NB4 (cell line): ENCODE results near the gene CPLX1.

Experiments used
- DNase-seq: peaks from one replicate; pipeline ENCODE4 v3.0.0; 2010; ENCODE audit warnings: low read depth
- H3K4me3 ChIP-seq: one replicate; pipeline ENCODE4 v1.5.1; 2011; ENCODE audit warnings: mild to moderate bottlenecking, low read depth, low read length, moderate library complexity
- MYC ChIP-seq: IDR thresholded peaks from 2 replicates; pipeline ENCODE4 v1.6.1; 2011; ENCODE audit warnings: low read depth, low read length
- POLR2A ChIP-seq: IDR thresholded peaks from 2 replicates; pipeline ENCODE4 v1.6.1; 2011; ENCODE audit warnings: mild to moderate bottlenecking; ENCODE audit not compliant: insufficient read length; ENCODE audit errors: extremely low read depth
- TF ChIP-seq, protein P1 (sequence below): IDR thresholded peaks from 2 replicates; pipeline ENCODE4 v1.6.1; 2011; ENCODE audit warnings: low read depth, low read length
- TF ChIP-seq, protein P2 (sequence below): IDR thresholded peaks from one replicate; pipeline ENCODE4 v1.5.1; 2012; ENCODE audit warnings: low read depth, low read length

The CPLX1 gene

GRCh38 chr4:773214-773613 lies 52.7 kb downstream of the CPLX1 start:
- DNase-seq = no peak
- TF ChIP-seq POLR2A = no peak
- TF ChIP-seq, protein P1, sequence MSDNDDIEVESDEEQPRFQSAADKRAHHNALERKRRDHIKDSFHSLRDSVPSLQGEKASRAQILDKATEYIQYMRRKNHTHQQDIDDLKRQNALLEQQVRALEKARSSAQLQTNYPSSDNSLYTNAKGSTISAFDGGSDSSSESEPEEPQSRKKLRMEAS = no peak
- TF ChIP-seq, protein P2, sequence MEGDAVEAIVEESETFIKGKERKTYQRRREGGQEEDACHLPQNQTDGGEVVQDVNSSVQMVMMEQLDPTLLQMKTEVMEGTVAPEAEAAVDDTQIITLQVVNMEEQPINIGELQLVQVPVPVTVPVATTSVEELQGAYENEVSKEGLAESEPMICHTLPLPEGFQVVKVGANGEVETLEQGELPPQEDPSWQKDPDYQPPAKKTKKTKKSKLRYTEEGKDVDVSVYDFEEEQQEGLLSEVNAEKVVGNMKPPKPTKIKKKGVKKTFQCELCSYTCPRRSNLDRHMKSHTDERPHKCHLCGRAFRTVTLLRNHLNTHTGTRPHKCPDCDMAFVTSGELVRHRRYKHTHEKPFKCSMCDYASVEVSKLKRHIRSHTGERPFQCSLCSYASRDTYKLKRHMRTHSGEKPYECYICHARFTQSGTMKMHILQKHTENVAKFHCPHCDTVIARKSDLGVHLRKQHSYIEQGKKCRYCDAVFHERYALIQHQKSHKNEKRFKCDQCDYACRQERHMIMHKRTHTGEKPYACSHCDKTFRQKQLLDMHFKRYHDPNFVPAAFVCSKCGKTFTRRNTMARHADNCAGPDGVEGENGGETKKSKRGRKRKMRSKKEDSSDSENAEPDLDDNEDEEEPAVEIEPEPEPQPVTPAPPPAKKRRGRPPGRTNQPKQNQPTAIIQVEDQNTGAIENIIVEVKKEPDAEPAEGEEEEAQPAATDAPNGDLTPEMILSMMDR = no peak
- no peak for TF ChIP-seq MYC
- H3K4me3 ChIP-seq = no peak overlapping the region

DNA sequence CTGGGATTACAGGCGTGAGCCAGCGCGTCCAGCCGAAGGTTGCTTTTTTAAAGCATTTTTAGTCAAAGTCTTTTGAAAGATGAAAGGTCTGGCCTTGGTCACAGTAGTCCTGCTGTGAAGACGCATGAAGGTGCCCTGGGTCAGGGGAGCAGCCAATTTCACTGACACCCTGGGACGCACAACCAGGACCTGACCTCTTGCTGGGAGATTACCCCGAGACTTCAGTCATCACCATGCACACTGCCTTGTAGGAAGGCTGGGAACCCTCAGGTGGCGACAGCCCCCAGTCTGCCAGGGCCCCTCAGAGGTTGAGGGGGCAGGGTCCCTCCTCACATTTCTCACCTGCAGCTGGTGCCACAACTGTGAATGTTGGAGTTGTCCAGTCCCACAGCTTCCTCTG lies 53.2 kb downstream of the CPLX1 start:
- DNase-seq = no peak
- TF ChIP-seq, protein P2 = no peak
- TF ChIP-seq, protein P1 = no peak
- no peak for TF ChIP-seq MYC
- no peak for TF ChIP-seq POLR2A
- no peak overlapping the region for H3K4me3 ChIP-seq

DNA sequence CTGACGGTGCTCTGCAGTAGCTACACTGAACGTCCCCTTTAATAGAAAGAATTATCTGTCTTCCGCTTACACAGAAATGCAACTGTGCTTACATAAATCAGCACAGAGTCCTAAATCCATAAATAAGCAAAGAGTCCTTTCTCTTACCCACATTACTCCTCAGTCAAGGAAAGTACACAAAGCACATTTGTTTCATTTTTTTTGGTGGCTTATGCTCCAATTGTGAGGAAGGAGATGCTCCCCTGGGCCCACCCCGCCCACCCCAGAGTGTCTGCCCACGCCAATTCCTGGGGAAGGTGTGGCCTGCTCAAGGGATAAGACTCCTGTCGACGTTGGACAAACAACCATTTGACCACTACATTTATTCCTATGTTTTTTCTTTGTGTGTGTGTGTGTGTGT lies 53.8 kb downstream of the CPLX1 start:
- TF ChIP-seq, protein P2 = no peak
- DNase-seq = no peak
- no peak overlapping the region for H3K4me3 ChIP-seq

GRCh38 chr4:771464-771863 lies 54.5 kb downstream of the CPLX1 start:
- TF ChIP-seq MYC (no peak), POLR2A (no peak)
- TF ChIP-seq, protein P2 = no peak
- no peak overlapping the region for H3K4me3 ChIP-seq
- DNase-seq = no peak

DNA sequence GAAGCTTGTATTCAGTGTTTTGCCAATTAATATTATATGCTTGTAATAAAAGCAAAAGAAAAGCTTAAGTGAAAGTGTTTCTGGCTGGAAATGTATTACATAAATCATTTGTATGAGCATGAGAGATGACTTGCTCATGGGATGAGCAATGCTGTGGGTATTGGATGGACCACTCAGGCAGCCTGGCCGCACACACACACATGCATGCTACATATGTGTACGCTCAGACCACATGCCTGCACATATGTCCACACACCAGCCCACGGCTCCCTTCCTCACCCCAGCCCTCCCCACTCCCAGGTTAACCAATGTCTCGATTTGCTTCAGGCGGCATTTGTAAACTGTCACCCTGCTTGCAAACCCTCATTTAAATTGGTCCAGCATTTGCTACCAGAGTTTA lies 55.9 kb downstream of the CPLX1 start:
- no peak for DNase-seq
- TF ChIP-seq, protein P2 = no peak
- TF ChIP-seq POLR2A (no peak), MYC (no peak)
- TF ChIP-seq, protein P1 = no peak
- no peak overlapping the region for H3K4me3 ChIP-seq

DNA sequence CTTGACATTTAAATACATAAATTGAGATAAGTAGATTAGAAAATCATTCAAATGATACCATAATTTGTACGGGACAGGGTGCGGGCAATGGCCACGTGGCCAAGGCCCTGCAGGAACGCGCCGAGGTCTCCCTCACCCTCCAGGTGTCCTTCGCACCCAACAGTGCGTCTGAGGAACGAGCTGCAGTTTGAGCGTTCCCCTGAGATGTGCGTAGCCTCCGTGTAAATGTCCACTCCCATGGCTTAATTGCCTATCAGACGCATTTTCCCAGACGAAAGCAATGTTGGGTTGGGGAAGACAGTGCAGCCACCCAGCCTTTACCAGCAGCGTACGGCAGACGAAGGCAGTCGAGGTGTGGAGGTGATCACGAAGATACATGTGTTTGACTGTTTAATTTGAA lies 56.4 kb downstream of the CPLX1 start:
- no peak for DNase-seq
- no peak overlapping the region for H3K4me3 ChIP-seq
- TF ChIP-seq, protein P2 = no peak
- TF ChIP-seq, protein P1 = no peak
- TF ChIP-seq MYC (no peak), POLR2A (no peak)
